SW 1271 (cell line): ENCODE results near the gene METTL16.

Experiments
- DNase-seq, 2 experiments: peaks; one replicate each; lab custom pipeline; 2025; lab: John Stamatoyannopoulos, UW

The METTL16 gene

DNA sequence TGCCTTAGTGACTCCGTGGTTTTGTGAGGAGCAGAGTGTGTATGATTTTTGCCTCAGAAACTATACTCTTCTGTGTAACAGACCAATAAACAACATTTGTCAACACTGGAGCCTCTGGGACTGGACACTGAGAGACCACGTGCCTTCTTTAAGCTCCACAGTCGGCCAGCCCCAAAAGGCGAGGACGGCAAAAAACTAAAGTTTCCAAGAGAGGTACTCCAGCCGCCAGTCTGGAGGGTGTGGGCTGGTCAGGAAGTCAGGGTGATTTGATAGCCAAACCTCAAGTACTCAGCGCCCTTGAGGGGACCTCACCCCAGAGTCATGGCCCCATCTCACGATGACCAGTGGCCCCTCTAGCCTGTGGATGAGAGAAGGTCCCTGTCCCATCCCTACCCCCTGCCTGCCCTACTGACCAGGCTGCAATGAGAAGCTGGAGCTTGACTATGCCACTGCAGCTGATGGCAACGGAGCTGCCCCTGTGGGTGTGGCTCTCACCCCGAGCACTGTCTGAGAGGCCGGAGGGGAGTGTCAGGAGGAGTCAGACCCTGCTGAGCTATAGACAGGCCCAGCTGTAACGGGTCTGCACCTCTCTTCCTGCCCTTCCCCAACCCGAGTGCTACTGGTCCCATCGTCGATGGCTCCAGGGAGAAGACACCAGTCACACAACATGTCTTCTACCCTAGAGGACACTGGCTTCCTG, 130.6 kb downstream of the METTL16 start:
- no peak for DNase-seq

DNA sequence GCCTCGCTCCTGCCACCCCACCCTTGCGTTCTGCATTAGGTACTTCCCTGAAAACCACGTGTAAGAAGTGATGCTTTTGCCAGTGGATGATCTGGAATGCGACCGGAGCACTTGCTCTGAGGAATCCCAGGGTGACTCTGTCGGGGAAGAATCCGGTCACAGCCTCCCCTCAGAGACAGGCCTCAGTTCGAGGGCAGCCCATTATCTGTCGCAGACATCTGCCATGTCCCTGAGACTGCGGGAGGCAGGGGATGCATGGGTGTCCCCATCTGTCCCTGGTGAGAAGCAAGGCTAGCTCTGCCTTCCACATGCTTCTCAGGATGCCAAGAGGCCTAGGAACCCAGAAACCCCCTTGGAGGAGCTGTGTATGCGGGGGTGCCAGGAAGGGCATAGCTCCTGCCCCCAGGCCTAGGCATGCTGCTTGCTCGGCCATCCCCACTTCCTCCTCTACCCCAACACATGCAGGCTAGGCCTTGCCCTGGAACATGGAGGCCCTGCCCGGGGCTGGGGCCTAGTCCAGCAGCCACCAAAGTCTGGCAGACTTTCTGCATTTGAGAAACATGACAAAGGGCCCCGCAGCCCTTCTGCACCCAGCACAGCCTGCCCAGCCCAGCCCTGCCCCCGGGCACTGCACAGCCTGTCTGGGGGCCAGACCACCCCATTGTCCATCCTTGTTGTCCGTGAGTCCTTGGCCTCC, 131.3 kb downstream of the METTL16 start:
- DNase-seq: no peak

DNA sequence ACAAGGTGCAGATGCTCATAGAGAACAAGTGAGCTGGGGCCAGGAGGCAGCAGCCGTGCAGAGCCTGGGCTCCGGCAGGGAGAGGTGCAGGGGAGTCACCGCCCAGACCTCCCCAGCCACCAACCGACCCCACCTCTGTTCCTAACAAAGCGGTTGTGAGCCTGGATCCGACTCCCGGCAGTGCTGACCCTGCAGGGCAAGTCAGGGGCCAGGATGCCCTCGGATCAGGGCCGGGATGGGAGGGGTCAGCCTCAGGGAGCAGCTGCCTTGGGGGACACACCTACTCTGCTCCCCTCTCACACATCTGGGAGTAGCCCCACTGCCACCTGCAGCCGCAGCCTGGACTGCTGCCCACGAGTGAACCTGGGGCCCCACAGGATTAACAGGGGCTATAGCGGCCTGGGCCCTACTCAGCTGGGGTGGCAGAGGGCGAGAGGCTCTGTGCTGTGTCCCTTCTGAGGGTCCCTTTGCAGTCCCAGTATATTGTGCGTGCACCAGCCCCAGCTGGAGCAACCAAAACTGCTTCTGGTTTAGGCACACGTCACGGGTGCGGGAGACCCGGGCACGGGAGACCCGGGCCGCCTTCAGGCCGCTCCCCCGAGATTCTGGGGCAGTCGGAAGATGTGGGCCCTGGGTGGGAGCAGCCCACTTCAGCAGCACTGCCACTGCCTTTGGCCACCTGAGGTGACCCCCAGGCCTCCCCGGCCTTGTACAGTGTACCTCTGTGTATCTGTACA, 132.0 kb downstream of the METTL16 start:
- DNase-seq: no peak

DNA sequence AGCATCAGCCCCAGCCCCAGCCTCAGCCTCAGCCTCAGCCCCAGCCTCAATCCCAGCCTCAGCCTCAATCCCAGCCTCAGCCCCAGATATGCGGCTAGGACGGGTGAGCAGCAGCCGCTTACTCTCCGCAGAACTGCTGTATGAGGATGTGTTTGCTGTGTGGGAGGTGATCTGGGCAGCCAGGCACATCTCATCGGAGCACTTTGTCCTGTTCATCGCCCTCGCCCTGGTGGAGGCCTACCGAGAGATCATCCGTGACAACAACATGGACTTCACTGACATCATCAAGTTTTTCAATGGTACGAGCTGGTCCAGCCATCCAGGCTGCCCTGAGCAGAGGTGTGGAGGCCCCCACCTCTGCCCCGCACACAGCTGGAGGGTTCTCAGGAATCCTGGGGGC, 132.8 kb downstream of the METTL16 start:
- no peak for DNase-seq

DNA sequence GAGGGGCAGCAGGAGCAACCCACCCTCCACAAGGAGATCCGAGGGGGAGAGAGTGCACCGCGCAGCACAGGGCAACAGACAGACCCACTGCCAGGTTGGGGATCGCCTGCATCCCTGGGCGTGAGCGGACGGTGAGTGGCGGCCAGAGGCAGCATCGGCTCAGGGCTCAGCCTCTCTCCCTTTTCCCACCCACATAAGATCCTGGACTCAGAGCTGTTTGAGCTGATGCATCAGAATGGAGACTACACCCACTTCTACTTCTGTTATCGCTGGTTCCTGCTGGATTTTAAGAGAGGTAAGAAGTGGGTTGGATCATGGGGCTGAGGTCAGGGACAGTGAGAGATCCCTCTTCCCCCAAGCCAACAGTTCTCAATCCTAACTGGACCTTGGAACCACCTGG, 134.0 kb downstream of the METTL16 start:
- DNase-seq: no peak

DNA sequence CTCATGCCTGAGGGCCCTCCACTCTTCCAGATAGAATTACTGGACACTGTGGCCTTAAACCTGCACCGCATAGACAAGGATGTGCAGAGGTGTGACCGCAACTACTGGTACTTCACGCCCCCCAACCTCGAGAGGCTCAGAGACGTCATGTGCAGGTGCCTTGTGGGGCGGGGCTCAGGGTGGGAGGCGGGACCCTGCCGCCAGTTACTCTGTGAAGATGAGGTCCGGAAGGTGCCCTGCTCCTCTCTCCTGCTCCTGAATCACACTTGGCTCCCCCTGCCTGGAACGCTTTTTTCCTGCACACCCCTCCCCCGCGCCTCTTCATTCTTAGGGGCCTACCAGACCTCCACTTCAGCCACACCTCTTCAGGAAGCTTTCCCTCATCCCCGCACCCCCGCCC, 135.6 kb downstream of the METTL16 start:
- no peak for DNase-seq

DNA sequence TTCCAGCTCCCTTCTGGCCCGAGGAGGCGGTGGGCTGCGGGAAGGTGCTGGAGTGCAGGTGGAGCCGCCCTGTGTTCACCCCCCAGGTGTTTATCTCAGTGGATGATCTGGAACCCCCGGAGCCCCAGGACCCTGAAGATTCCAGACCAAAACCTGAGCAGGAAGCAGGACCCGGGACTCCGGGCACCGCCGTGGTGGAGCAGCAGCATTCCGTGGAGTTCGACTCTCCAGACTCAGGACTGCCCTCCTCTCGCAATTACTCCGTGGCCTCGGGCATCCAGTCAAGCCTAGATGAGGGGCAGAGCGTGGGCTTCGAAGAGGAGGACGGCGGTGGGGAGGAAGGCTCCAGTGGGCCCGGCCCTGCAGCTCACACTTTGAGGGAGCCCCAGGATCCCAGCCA, 136.3 kb downstream of the METTL16 start:
- DNase-seq: no peak

DNA sequence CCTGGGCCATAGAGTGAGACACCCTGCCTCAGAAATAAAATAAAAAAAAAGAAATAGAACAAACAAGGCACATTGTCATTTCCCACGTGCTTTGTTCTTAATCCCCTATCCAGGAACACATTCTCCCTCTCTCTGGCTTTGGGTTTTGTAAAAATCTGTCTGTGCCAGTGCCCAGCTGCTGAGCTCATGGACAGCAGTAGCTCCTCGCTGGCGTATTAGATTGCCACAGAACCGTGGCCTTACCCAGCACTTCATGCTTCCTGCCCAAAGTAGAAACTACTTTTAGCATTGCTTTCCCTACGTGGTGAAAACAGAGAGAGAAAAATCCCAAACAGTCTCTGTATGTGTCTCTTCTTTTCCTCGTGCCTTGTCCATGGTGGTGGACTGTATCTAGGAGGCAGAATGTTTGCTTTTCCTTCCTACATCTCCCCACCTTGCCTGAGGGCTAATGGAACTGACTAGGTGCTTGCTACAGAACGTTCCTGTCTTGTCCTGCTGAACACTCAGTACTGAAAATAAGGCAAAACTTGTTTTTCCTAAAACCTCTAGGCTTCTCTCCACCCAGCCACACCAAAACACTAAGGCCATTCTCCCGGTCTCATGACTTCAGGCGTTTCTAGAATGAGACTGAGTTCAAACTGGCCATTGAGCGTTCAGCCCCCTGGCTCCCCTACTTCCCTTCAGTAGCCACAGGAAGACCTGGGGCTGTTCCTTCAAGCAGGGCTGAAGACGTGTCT, 137.0 kb downstream of the METTL16 start:
- DNase-seq: no peak

DNA sequence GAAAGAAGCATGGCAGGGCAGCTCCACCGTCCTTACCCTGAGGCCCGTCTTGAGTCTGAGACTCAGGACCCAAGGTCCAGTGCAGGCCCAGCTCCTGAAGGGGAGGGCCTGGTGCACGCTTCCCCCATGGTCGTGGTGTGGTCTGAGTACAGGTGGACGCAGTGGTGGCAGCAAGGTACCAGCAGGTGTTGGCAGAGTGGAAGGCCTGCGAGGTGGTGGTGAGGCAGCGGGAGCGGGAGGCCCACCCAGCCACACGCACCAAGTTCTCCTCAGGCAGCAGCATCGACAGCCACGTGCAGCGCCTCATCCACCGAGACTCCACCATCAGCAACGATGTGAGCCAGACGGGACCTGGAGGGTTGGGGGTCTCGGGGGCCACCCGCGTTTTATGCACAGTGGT, 138.5 kb downstream of the METTL16 start:
- no peak for DNase-seq

DNA sequence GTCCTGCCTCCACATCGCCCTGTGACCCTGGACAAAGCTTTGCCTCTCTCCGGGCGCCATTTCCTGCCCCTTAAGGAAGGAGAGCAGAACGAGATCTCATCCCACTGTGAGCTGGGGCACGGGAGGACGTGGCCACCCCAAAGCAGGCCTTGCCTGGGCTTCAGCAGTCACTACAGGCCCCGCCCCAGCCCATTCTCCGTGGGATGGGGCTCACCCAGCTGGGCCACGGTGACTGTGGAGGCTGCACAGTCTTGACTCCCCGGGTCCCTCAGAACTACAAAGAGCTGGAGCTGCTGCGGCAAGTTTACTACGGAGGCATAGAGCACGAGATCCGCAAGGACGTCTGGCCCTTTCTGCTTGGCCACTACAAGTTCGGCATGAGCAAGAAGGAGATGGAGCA, 139.0 kb downstream of the METTL16 start:
- no peak for DNase-seq

DNA sequence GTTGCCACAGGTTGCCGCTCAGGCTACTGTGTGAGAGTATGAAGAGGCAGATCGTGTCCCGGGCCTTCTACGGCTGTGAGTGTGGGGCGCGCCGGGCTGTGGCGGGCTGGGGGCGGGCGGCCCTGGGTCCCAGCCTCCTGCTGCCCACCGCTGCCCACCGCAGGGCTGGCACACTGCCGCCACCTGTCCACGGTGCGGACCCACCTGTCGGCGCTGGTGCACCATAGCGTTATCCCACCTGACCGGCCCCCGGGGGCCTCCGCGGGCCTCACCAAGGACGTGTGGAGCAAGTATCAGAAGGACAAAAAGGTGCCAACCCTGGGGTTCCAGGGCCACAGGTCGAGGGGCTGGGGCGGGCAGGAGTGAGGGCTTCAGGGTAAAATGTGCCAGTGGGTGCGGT, 139.5 kb downstream of the METTL16 start:
- DNase-seq: no peak

DNA sequence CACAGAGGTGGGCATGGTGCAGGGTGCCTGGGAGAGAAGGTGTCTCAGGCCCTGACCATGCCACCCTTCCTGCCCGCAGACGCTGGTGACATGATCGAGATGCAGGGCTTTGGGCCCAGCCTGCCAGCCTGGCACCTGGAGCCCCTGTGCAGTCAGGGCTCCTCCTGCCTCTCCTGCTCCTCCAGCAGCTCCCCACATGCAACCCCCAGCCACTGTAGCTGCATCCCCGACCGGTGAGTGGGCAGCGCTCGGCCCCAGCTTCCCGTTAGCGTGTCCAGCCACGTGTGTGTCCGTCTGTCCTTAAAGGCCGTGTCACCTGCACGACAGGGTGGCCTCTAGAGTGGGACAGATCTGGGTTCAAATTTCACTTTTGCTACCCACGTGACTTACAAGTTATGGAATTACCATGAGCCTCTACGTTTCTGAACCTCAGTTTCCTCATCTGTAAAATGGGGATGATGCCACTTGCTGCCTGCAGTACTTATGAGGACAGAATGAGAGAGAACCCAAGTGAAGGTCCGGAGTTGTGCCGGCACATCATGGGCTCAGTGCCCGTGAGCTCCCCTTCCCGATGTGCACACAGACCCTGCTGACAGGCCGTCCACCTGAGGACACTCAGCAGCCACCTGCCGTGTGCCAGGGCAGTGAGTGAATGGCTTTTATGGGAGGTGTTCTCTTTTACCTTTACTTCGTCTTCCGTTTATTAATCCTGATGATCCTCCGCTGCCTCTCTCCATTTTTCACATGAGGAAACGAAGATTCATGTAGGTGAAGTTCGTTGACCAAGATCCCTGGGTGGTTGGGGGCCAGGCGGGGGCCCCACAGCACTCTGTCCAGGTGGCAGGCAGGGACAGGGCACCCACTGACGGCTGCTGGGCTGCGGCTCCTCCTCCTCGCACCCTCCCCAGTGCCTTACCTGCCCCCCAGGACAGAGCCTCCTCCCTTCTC, 140.2 kb downstream of the METTL16 start:
- no peak for DNase-seq

DNA sequence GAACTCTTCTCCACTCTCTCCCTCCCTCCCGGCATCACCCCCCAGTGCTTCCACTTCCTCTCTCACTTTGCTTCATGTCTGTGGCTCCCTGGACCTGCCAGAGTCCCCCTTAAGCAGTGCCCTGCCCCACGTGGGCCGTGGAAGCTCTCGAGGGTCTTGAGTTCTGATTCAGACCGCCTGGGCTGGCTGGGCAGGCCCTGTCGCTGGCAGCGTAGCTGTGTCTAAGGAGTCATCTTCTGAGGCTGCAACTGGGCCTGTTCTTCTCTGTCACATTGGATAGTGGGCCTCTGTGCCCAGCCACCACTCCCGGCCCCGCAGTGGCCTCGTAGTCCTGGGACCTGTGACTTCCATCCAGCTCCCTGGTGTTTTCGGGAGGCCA, 141.5 kb downstream of the METTL16 start:
- DNase-seq: no peak

DNA sequence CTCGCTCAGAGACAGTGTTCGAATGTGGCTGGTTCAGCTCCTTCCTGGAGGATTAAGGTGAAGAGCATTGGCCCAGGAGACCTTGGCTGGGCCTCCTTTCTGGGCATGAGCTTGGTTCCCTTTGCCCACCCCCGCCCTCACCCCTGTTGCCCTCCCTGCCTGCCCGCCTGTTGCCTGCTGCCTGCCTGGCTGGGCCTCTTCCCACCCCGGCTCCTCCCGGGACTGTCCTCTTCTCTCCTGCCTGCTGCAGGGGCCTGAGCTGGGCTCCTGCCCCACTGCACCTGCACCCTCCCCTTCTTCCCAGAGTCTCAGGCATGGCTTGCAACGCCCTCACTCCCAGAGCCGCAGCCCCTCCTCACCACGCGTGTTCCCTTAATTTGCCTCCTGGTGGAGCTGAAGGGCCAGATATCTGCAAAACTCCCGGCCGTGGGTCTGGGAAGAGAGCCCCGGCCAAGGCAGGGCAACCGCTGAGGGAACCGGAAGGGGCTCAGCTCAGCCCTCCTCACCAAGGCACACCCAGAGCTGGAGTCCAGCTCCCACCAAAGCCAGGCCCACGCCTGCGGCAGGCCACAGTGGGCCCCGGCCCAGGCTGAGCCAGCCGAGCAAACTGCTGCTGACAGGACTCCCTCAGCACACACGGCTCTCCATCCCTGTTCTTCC, 142.0 kb downstream of the METTL16 start:
- DNase-seq: no peak

DNA sequence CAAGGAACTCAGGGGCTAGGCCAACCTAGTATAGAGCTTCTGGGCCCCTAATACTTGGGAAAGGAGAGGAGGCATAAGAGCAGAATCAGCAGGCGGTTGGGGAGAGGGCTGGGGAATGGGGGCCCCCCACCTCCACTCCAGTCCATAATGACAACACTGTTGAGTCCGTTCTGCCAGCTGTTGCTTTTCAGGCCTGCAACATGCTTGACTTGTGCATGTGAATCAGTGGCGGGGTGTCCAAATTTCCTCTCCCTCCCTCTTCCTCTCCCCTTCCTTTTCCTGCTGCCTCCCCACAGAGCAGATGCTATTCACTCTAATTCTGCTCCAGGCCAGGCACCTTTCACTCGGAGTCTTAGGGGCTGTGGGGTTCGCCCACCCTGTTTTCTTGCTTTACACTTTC, 142.6 kb downstream of the METTL16 start:
- DNase-seq: no peak

DNA sequence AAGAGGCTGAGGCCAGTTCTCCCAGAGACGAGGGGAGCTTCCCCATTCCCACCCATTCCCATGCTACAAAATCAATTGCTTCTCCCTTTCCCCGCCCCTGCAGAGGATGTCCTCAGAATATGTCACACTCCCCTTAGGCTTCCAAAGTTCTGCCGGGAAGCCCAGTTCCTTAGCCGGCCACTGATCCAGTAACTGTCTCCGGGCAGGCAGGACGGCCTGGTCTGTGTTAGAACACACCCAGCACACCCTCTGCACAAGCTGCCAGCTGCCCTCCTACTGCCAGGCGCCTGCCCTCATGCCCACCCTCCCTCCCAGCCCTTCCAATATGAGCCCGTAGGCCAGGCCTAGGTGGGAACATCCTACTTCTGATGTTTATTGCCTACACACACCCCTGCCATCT, 143.3 kb downstream of the METTL16 start:
- DNase-seq: no peak

DNA sequence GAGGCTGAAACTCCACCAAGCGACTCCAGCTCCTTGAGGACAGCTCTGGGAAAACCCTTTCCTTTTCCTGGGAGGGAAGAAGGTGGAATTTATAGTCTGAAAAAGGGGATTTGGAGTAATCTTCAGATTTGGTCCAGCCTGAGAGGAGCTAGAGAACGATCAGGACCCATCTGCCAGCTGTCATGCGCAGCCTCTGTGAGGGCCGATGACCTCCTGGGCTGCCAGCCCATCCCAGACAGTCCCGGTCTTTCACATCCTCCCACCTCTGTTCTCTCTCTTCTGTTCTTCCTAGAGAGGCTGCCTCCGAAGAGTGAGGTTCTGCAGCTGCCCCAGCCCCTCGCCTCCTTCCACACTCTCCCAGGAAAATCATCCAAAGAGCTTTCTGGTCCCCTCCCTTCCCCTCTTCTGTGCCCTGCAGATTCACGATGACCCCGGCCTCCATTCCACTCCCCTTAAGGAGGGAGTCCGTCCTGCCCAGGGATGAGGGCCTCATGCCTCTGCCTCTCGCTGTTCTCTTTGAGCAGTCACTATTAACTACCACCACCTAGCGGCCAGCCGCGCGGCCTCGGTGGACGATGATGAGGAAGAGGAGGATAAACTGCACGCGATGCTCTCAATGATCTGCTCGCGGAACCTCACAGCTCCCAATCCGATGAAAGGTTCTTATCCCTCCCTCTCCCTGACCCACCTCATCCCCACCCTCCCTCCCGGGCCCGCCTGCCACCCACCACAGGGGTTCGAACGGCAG, 144.8 kb downstream of the METTL16 start:
- DNase-seq: no peak
